Measurements from ENCODE around the gene NISCH. TPM values are rescaled to one million over a fixed set of nuclear protein-coding genes. Genes with fewer than 3 reads are reported as not detected.

The NISCH gene
- total and polyA plus RNA-seq, 12 donors = 24.0 to 56.3 (median 41.9) TPM

DNA sequence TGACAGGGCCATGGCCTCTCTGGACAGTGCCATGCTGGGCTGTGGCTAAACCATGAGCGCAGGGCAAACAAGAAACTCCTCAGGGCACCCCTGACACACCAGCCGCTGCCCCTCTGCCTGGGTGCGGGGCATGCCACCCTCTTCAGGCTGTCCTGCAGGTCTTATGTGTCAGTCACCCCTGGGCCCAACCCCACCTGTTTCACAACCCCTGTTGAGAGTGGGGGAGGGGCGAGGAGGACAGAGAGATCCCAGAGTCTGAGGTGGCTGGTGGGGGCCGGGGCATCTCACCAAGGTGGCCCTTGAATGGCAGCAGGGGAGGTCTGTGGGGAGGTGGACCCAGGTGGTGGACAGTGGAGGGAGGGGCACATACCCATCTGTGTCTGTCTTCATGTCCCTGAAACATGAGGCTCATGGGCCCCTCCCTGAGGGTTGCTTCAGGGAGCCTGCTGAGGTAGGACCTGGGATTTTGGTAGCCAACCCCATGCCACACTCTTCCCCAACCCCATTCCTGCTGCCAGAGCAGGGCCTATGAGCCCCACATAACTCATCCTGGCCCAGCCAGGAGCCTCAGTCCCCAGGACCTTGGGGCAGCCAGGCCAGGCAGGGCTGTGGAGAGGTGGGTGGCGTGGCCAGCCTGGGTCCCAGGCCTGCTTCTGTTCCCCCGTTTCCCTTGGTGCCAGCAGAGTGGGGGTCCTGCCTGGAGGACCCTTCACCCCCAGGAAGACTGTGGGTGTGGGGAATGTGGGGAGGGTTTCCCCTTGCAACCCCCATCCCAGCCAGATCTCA, 38.0 kb downstream of the NISCH start:
- H3K9me3 ChIP-seq = no peaks in the 10 kb centered on the region
- H3K4me3 ChIP-seq = no peak overlapping the region
- H3K27ac ChIP-seq = peak overlapping the region in 1 of 10 donors; percentile 95
- H3K4me1 ChIP-seq = peaks cover 6 to 91% (median 69%) of the 10 kb centered on the region in 9 donors
- no peaks in the 10 kb centered on the region for H3K27me3 ChIP-seq
- intact Hi-C loops (cut with DNase I) = loop anchor here in 3 of 10 donors (5.0 kb wide), 3 partner anchors 34 to 44 kb away; partner anchors contain the start of genes NT5DC2 (in 1 of the 3) and UQCC5 (in 1 of the 3)
- DNase-seq = no peak
- ATAC-seq = no peak
- TF ChIP-seq, protein P1, sequence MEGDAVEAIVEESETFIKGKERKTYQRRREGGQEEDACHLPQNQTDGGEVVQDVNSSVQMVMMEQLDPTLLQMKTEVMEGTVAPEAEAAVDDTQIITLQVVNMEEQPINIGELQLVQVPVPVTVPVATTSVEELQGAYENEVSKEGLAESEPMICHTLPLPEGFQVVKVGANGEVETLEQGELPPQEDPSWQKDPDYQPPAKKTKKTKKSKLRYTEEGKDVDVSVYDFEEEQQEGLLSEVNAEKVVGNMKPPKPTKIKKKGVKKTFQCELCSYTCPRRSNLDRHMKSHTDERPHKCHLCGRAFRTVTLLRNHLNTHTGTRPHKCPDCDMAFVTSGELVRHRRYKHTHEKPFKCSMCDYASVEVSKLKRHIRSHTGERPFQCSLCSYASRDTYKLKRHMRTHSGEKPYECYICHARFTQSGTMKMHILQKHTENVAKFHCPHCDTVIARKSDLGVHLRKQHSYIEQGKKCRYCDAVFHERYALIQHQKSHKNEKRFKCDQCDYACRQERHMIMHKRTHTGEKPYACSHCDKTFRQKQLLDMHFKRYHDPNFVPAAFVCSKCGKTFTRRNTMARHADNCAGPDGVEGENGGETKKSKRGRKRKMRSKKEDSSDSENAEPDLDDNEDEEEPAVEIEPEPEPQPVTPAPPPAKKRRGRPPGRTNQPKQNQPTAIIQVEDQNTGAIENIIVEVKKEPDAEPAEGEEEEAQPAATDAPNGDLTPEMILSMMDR (IDR thresholded peaks at IDR 0.05) = no peak
- 93 to 96% methylated on average over 7 of the region's 7 CpGs for WGBS, 2 donors
- peaks cover 0 to 55% (median 40%) of the 10 kb centered on the region in 9 donors for H3K36me3 ChIP-seq

DNA sequence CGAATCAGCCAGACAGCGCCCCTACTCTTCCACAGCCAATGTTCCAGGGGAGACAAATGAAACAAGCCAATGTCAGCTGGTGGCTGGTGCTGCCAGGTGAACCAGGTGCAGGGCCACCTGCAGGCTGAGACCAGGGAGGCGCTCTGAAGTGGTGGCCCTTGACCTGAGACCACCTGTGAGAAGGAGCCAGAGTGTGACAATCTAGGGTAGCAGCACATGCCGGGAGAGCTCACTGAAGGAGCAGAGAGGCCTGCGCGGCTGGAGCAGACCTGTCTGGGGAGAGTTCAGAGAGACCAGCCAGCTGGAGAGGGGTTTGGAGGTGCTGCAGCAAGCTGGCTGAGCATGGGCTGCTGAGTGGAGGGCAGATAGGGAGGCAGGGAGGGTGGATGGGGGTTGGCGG, 39.0 kb downstream of the NISCH start:
- TF ChIP-seq, protein P1 (IDR thresholded peaks at IDR 0.05) = no peak
- Histone ChIP-seq H3K4me1 (peaks cover 6 to 99% (median 60%) of the 10 kb centered on the region in 9 donors), H3K27me3 (no peaks in the 10 kb centered on the region), H3K4me3 (peak overlapping the region in 2 of 10 donors; percentile 58 to 61), H3K27ac (peak overlapping the region in 7 of 10 donors; percentile 81 to 95 (median 87)), H3K9me3 (no peaks in the 10 kb centered on the region), H3K36me3 (peaks cover 0 to 44% (median 31%) of the 10 kb centered on the region in 9 donors)
- WGBS, 2 donors = 79% methylated on average over 7 of the region's 7 CpGs
- ATAC-seq (no peak), DNase-seq (no peak)
- intact Hi-C loops (cut with DNase I) = loop anchor here in 3 of 10 donors (5.0 kb wide), 3 partner anchors 33 to 43 kb away; partner anchors contain the start of genes NT5DC2 (in 1 of the 3) and UQCC5 (in 1 of the 3)

DNA sequence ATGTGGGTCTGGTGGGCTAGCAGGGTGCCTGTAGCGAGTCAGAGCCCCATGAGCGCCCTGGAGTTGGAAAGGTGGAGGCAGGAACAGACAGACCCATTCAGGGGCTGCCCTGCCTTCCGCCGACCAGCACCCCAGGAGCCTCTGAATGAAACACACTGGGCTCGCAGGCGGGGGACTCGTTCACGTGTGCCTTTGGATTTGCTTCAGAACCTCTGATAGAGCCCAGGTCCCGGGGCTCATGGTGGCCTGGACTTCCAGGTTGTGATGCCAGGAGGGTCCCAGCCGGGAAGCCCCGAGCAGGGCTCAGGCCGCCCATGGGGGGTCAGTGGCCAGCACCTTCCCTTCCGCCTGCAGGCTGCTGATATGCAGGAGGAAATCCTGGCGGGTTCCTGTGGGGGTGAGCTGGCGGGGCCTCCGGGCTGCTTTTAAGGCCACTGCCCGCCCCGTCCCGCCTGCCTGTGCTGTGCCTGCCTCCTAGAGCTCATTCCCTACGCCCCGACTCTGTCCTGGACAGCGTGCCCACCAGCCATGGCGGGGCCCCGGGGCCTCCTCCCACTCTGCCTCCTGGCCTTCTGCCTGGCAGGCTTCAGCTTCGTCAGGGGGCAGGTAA, 39.6 kb downstream of the NISCH start, which contains the start of gene STAB1:
Gene STAB1, plus strand, starts transcription at position 453 of the 610 bp plus-strand sequence. Its CDS starts 76 bp downstream, at position 529.
- Histone ChIP-seq H3K9me3 (no peaks in the 10 kb centered on the region), H3K27ac (peak within 1 kb of the TSS; percentile 51 to 95 (median 82)), H3K36me3 (peaks cover 0 to 39% (median 26%) of the 10 kb centered on the region in 9 donors), H3K27me3 (no peaks in the 10 kb centered on the region), H3K4me1 (peaks cover 3 to 94% (median 54%) of the 10 kb centered on the region in 9 donors), H3K4me3 (peak within 1 kb of the TSS in 9 of 10 donors; percentile 28 to 66 (median 56))
- ATAC-seq (peak; percentile 48 to 81 (median 74)), DNase-seq (peak; percentile 72 to 79)
- intact Hi-C loops (cut with DNase I) = loop anchor here in 3 of 10 donors (5.0 kb wide), 3 partner anchors 32 to 42 kb away; partner anchors contain the start of genes NT5DC2 (in 1 of the 3) and UQCC5 (in 1 of the 3)
- 43 to 59% methylated on average over 25 of the region's 25 CpGs for WGBS, 2 donors
- TF ChIP-seq, protein P1 (IDR thresholded peaks at IDR 0.05) = peak in 2 of 9 donors; percentile 29 to 32

All from heart right ventricle (tissue), 16 donors.